Amygdala (tissue), 56 donors: ENCODE results near the gene ACACA.

Experiments
- DNase-seq, 56 donors: peaks; one replicate each; lab custom pipeline; 2025; lab: John Stamatoyannopoulos, UW

The ACACA gene

DNA sequence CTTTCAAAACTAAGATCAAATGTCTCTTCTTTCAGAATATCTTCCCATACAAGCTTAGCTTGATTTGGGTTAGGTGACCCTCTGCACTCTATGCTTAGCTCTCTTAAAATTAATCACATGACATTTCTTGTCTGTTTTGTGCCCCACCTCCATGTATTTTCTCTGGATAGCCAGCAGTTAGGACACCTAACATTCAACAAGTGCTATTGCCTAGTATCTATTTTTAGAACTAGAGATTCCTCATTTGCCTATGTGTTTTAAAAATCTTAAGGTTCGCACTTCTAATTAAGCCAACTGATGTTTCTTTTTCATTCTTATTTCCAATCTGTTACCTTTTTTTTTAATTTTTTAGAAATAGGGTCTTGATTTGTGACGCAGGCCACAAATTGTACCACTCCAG, 160.6 kb downstream of the ACACA start:
- no peak for DNase-seq

DNA sequence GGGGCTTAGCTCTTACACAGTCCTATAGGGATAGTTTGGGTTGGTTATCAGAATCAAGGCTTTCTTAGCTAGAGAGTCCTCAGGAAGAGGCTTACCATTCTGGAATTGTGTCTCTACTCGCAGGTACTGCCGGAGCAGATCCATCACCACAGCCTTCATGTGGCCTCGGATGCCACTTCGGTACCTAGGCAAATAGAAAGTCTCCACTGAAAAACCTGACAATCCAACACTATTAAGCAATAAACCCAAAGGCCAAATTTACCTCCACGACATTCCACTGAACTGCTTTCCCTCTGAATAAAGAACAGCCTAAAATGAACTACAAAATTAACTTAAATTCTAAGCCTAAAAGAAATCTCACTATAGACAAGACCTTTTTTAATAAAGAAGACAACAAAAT, 166.3 kb downstream of the ACACA start:
- no peak for DNase-seq

DNA sequence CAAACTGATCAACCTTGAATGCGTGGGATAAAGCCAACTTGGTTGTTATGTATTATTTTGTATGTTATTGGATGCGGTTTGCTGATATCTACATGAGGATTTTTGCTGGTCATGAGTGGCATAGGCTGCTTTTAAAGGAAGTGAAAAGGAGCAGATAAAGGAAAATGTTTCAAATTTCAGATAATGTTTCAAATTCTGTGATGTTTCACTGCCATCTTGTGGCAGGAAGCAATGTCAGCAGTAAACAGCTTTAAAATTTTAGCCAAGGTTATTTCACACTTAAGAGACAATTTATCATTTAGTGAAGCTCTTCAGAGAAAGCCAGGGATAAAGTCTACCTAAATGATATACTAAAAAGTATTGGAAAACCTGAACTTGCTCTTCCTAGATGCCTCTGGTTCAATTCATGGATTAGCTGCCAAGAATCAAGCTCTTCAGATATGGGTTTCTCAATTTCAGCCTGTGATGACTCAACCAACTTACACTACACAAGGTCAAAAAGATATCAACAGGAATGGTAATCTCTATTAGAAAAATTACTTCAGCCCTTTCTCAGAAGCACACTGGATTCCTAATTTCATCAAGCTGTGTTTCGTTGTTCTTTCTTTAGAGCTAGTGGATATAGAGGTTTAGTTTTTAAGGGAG, 166.8 kb downstream of the ACACA start:
- no peak for DNase-seq

DNA sequence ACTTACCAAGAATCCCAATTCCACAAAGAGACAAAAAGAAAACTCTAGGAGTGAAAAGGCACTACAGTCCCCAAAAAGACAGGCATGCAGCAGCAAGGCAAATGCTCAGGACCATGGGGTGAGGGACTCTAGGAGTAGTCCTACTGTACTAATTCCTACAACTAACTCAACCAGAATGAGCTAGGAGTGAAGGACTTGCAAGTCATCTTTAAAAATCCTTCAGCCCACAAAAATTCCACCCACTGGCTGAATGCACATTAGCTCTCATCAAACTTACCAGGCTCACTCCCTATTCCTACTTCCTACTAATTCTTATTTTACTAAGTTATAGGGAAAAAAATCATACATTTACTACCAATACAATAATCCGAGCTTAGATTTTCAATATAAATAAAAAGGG, 172.5 kb downstream of the ACACA start:
- DNase-seq = no peak

DNA sequence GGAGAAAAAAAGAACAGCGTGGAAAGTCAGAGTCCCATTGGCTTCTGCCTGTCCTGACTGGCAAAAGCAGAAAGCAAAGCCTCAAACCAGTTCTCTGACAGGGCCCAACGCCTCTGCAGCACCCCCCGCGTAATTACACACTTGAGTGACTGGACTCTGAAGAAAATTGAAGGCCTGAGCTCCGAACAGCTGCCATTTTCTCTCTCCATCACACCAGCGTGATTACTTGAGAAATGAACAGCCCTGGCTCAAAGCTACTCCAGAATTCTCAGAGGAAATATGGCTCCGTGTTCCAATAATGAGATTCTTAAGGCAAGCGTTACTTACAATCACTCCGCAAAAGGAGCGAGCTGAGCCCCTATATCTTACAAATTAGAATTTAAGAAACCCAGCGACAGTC, 173.6 kb downstream of the ACACA start:
- DNase-seq = no peak

DNA sequence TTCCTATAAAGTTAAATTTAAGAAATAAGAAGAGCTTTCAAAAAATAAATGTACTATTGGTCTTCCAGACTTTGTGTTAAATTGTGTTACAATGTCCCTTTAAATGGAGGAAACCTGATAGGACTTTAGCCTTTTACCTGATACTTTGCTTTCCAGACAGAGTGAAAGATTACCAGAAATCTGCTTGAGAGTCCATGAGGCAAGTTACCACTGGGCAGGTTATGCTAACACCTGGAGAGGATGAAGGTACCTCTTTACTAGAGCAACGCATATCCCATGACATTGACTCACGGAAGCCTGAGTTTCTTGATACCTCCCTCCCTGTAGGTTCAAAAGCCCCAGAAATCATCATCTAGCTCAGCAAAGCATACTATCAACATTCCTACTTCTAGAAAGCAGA, 174.7 kb downstream of the ACACA start:
- DNase-seq = no peak

DNA sequence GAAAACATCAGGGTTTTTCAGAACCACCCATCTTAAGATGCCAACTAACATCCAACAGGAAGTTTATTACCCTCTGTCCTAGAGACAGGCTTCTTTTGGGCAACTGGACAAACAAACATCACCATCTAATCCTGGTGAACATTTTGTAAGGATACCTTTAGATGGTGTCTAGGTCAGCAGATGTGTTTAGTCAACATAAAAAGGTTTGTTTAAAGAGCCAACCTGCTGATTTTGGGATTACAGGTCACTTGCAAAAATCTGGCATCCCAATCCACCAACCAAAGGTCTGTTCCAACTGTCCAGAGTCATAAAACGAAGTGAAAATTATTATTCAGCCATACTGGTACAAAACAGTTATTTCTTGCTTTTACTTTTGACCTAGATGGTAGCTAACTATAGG, 176.0 kb downstream of the ACACA start:
- DNase-seq = no peak

DNA sequence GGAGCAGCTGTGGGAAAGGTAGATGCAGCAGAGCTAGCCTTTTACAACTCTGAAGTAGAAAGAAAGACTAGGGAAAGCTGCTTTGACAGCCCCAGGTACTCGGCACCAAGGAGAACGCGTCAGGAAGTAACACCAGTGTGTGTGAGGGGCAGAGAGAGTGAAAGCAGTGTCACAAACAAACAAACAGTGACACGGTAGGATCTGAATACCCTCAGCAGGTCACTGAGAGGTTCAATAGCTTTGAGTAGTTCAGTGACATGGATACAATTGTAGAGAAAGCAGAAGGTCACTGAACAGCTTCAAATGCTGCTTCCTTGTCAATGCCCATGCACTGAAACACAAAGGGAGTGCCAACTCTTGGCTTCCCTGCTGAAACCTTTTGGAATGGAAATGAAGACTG, 181.2 kb downstream of the ACACA start:
- peak in 1 of 56 donors; percentile 7 for DNase-seq

DNA sequence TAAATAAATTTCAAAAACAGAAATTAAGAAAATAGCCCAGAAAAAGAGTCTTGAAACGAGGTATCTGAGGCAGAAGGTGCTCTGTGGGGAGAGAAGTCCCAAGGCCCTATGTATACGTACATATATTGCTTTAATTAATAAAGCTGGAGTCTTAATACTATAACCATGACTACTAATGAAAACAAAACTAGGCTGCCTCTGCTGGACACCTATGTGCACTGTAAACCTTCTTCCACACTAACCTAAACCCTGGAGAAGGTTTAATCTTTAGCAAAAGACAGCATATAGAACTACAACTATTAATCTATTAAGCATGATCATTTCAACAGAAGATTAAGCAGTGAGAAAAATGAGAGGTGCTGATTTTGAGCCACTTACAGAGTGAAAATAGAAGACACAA, 184.8 kb downstream of the ACACA start:
- no peak for DNase-seq

DNA sequence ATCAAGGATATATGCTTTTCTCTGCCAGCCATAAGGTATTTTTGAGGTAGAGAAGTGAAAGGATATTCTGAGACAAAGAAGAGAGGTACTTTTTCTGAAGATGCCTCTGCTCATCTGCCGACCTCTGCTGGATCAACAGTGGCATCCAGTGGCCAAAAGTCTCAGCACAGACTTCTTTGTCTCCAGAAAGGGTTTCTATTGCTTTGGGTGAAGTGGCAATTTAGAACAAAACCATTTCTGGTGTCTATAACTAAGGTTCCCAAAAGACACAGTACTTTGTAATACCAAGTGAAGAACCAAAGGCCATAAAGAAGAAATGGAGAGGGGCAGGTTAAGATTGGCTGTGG, 186.1 kb downstream of the ACACA start:
- DNase-seq = peak in 24 of 56 donors; percentile 1 to 45 (median 9)

DNA sequence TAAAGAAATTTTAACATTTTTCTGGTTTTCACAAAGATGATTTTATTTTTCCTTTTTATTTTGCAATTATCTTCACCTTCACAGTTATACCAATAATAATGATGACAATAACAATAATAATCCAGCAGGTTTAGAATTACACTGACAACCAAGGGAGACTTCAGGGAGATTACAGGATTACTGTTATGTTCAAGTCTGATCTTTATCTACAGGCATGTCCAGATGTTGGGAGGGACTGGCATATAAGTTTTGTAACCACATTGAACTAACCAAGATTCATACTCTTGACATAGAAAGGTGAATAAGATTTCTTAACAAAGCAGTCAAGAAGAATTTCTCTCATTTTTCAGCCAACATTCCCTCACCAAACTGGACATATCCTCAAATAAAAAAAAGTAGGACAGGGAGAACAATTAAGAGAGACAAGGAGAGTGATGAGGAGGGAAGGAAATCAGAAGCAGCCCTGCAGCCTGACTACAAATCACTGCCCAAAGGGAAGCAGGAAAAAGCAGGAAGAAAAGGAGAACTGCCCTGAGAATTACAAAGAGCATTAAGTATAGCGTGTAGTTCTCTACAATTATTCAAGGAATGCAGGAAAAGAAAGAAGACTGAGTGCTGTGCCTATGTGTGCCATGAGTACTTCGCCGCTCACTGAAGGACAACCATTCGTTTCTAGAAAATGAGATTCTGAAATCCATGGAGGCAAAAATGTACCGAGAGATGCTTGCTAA, 186.6 kb downstream of the ACACA start:
- DNase-seq = no peak

DNA sequence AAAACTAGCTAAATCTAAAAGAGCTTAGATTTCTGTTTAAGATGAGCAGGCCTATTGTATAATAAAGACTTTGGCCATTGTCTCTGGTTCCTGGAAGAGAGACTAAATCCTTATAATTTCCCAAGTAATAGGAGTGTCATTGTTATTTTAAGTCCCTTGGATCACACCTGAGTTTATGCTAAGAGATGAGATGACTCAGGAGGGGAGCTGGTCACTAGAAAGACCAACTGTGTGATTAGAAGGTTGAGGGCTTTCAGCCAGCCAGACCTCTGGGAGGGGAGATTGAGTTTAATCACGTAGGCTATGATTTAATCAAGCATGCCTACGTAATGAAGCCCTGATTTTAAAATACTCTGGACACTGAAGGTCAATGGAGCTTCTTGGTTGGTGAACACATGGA, 187.8 kb downstream of the ACACA start:
- no peak for DNase-seq

DNA sequence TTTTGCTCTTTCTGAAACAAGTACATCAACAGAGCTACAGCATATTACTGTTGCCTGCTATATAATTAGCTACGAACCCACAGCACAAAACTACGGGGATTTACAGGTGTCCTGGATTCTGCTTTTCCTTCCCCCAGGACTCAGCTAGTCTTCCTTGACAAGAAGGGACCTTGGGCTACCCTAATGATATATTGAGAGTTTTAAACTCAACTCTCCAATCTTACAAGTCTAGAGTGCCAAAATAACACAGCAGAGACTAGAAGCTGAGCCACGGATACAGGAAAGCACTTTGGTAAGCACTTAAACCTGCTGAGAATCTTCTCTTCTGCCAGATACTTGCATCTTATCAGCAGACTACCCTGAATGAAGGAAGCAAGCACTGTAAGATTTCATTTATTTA, 192.2 kb downstream of the ACACA start:
- DNase-seq = no peak

DNA sequence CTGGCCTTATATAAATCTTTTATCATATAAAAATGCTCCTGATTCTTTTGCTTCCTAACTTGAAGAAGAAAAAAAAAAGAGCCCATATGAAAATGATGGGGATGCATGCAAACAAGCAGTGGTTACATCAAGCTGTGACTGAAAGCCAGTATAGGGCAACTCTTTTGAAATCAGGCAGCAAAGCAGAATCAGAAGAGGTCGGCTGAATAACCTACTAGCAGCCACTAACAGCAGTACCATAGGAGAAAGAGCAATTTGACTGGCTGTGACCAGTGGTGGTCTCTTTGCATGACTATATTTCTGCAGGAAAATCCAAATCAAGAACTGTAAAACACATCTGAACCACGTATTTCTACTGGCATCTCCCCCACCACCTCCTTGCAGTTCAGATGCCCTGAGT, 192.7 kb downstream of the ACACA start:
- no peak for DNase-seq

DNA sequence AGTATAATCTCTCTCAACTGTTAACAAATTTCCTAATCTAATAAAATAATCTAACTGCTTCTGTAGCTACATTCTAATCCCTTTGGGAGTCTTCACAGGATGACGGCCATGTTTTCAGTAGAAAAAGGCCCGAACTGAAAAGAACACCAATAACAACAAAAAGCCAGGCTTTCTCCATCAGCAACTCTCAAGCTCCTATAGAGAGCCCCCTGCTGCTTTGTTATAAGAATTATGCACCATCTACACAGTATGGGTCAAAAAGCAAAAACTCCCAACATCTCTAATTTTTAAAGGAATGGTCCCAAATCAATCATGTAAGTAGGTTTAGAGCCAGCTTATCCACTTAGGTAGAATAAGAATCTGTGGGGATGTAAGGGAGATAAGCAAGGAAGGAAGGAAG, 194.5 kb downstream of the ACACA start:
- DNase-seq = no peak

DNA sequence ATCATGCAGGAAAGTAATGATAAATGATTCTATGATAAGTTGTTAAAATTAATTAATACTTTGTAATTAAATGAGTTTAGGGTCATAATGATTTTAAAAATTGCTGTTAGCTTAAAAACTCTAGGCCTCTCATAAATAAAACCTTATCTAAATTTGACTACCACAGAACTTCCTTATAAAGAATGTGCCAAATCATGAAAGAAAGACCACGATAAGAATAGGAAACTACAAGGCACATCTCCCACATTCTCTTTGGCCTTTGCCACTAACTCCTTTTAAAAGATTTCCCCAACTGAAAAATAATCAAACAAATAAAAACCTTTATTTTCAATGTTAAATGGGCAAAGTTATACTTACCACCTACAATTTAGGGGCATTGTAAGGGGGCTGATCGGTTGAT, 195.5 kb downstream of the ACACA start:
- no peak for DNase-seq

DNA sequence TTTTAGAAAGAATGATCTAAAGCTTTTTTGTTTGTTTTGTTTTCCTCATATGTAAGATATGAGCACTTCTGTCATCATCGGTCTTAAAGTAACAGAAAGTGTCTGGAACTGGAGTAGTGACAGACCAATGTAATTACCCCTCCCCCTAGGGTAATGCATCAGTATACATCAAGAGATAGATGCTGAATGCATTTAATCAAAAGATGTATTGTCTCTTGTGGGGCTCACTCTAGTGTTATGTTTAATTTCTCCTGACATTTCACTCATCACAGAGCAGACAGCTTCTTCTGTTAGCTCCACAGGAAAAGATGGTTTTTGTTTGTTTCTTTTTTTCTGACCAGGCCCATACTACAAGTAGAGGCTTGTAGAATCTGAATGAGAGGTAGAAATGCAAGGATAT, 199.5 kb downstream of the ACACA start:
- no peak for DNase-seq

DNA sequence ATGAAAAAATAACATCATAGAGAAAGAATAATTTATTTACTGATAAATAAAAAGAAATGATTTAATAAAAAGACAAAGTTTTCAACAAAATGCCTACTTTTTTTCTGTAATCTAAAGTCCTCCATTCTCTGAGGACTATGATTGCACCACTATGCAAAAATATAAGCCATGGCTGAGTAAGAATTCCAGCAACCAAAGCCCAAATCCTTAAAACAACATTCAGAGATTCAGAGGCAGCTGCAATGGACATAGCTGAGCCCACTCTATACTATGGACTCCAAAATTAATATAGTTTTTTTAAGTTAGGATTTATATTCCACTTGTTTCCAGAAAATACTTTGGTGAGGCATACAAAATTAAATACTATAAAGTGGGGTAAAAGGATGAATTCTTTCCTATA, 200.3 kb downstream of the ACACA start:
- no peak for DNase-seq

DNA sequence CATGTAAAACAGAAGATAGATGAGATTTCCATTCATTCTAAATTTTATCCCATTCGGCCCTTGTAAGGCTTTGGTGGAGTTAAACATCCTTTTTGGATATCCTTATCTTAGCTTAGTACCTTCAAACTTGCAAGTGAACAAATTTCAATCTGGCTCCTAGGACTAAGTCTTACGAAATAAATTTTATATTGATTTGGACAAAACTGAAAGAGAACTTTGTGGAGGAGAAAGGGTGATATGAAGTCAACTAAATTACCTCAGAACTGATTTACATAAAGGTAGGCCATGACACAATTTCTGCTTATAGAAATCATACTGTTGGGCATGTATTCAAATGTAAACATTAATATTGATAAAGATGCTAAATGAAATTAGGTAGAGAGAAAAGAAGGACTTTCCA, 206.1 kb downstream of the ACACA start:
- DNase-seq = no peak

DNA sequence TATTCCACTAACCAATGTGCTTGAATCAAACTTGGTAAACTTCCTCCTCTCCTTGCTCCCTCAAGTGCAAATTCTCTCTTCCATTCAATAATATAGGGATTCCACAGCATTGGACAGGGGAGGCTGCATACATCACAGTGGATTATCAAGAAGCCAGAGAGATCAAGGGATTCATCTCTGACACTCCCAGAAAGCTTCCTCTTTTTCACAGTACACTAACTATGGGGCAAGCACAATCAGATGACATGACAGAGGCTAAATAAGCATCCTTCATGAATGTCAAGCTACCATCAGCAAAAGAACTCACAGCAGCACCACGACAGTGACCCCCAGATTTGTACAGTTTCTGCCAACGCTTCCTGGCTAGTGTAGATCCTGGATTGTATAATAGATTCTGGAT, 209.3 kb downstream of the ACACA start:
- DNase-seq = no peak

DNA sequence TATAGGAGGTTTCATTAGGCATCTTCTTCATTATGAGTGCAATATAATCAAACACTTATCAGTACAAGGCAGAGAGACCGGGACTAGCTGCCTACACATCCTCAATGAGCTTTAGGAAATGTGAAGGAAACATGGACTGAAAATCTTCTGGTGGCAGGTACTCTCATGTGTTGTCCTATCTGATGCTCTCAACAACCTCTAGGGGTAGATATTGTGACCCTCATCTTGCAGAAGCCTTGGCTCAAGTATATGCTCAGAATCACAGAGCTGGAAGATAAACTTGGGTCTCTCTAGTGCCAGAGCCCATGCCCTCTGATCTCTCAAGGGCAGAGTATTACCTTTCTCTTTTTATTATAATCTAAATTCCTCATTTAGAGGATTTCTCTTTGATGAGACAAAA, 212.4 kb downstream of the ACACA start:
- DNase-seq = no peak

DNA sequence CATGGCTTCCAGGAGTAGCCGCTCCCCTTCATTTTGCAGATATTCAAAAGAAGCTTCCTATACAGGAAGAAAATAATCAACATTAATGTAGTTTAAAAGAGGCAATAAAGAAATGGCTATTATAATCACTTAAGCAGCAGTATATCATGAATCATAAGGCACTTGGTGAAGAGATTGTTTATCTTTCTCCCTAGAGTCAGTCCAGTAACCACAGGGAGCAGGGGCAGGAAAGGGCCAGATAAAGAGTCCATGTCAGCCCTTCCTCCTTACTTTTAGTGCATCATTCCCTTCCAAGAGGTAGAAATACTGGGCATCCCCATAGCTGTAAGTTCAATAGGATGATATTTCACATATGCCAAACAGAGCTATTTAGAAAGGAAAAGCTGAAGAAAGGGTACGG, 215.4 kb downstream of the ACACA start:
- no peak for DNase-seq

DNA sequence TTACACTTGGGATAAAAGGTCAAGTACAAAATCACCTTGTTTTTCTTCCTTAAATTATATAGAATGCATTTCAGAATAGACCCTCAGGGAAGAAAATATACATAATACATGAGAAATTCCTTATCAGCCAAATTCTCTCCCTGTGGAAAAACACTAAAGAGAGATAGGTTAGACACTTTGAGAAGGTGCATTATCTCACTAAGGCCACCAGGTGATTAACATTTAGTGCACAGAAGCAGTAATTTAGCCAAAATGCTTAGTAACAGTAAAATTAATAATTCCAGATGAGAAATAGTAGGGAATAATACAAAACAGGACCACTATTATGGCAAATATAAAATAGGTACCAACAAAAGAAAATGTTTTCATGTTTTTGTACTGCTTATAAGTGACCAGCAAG, 216.1 kb downstream of the ACACA start:
- DNase-seq = no peak
